Naive B cell (primary cell): ENCODE results near the gene MSH3. TPM values are rescaled to one million over a fixed set of nuclear protein-coding genes. Genes with fewer than 3 reads are reported as not detected.
"Not testable (repeated sequence)": the region's sequence is repeated elsewhere in the genome, so short reads cannot be mapped to it uniquely, and the experiment has no call there.

Experiments
- ATAC-seq, 2 donors: fragments of 150-1000 bp; cut with Tn5 transposase; 2 replicates each; pipeline ENCODE4 v1.10.0; 2021; ENCODE audit warnings: low read depth in 2 of 2, mild to moderate bottlenecking in 2 of 2, moderate library complexity in 2 of 2
- DNase-seq: peaks from one replicate; pipeline ENCODE4 v3.0.0; 2022
- H3K27ac Mint-ChIP-seq, 6 donors: one replicate each; pipeline ENCODE4 v1.8.0; 2020 to 2022; ENCODE audit warnings: mild to moderate bottlenecking in 6 of 6, mixed read lengths in 6 of 6, moderate library complexity in 5 of 6, inconsistent platforms in 2 of 6
- H3K27me3 Mint-ChIP-seq, 3 donors: one replicate each; pipeline ENCODE4 v1.8.0; 2021 to 2022; ENCODE audit warnings: mixed read lengths in 3 of 3, mild to moderate bottlenecking in 1 of 3
- H3K36me3 Mint-ChIP-seq, 2 donors: one replicate each; pipeline ENCODE4 v1.8.0; 2020 to 2022; ENCODE audit warnings: mixed read lengths in 2 of 2, inconsistent platforms in 1 of 2, mild to moderate bottlenecking in 1 of 2
- H3K4me1 Mint-ChIP-seq, 3 donors: one replicate each; pipeline ENCODE4 v1.8.0; 2020 to 2022; ENCODE audit warnings: mixed read lengths in 3 of 3, inconsistent platforms in 1 of 3, mild to moderate bottlenecking in 1 of 3, moderate library complexity in 1 of 3
- H3K4me3 Mint-ChIP-seq, 8 donors: one replicate each; pipeline ENCODE4 v1.8.0; 2020 to 2022; ENCODE audit warnings: mild to moderate bottlenecking in 8 of 8, mixed read lengths in 8 of 8, moderate library complexity in 8 of 8, inconsistent platforms in 2 of 8
- H3K9me3 Mint-ChIP-seq, 7 donors: one replicate each; pipeline ENCODE4 v1.8.0; 2020 to 2022; ENCODE audit warnings: mixed read lengths in 7 of 7, mild to moderate bottlenecking in 5 of 7, inconsistent platforms in 2 of 7, moderate library complexity in 1 of 7
- polyA plus RNA-seq, 6 donors: library from polyadenylated mRNA; unstranded; fragments of 300-500 nt; fragmentation: Illumina TruSeq; gene quantifications; one replicate each; pipeline ENCODE4 v1.2.3, GENCODE V29; 2021; ENCODE audit warnings: low read depth in 6 of 6

Gene MSH3
- polyA plus RNA-seq, 6 donors from 2014 or later, result 12.4 to 14.8 (median 12.9) TPM

DNA sequence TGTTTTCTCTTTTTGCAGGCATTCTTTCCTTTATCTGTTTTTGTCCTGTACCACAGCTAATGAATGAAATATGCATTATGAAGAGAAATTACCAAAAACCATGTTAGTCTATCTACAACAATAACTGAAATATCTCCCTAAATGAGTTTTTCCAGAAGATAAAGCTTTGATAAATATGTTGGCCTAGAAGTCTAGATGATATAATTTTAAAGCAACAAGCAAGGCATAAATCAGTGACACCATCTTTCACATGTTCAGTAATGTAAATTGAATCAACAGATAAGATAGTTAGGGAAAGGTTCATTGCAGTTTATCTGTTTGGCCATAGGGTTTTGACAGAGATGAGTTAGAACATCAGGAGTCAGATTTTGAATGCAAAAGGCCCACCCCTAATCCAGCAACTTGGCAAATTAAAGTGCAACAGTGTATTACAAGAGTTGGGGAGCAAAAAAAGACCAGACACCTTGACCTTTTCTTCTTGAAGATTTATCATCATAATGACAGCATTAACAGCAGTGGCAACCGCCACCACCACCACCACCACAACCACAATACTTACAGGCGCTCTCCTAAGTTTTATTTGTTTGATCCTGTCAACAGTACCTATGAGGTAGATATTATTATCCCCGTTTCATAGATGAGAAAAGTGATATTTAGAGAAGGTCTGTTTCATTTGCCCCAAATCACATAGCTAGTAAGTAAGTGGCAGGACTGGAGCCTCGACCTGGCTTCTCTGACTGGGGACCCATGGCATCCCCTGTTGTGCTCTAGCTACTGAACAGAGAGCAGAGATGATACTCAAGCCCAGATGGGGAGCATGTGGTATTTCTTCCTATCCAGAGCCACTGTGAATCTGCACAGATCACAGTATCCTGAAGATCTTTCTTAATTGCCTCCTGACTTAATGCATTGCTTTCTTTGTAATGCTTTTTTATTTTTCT, 123.2 kb downstream of the MSH3 start:
- Mint-ChIP-seq H3K9me3 (peaks cover 0 to 4% (median 0%) of the 10 kb centered on the region in 7 donors), H3K27ac (no peak overlapping the region), H3K4me3 (no peak overlapping the region), H3K4me1 (no peaks in the 10 kb centered on the region), H3K27me3 (no peaks in the 10 kb centered on the region), H3K36me3 (peaks cover 15 to 37% of the 10 kb centered on the region in 2 donors)
- no peak for ATAC-seq
- DNase-seq, result no peak

DNA sequence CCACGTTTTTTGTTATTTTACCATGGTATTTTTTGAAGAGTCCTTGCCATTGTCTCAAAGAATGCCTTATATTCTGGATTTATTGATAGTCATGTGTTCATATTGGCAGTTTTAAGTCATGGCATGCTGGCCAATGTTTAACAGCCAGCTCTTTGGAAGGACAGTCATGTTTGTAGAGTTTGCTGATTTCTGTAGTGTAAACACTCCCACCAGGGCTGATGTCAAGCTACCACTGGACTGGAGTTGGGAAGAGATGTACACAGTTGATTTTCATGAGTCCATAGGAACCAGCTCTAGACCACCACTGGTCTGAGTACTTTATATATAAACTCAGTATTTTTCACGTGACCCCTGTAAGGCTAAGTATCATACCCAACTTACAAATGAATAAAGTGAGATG, 125.6 kb downstream of the MSH3 start:
- Mint-ChIP-seq H3K36me3 (peaks cover 15 to 34% of the 10 kb centered on the region in 2 donors), H3K4me3 (no peak overlapping the region), H3K9me3 (no peaks in the 10 kb centered on the region), H3K27me3 (no peaks in the 10 kb centered on the region), H3K27ac (no peak overlapping the region), H3K4me1 (no peaks in the 10 kb centered on the region)
- ATAC-seq, result no peak
- no peak for DNase-seq

DNA sequence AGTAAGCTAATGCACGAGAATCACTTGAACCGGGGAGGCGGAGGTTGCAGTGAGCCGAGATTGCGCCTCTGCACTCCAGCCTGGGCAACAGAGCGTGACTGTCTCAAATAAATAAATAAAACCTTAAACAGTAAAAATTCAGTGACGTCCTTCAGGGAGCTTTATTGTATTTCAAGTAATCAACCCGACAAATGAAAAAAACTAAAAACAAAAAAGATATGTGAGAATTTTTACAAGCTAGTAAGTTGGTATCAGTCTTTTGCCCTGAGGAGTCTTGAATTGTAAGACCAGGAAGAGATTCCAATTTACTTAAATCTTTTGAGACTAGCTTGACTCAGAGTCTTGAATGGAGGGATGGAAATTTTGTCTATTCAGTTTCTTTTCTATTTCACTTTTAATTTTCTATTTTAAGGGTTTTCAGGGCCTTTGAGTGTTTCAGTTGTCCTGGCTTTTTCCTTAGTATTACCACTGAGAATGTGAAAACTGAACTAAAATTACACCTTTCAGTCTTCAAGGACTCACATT, 126.4 kb downstream of the MSH3 start:
- DNase-seq (no peak), ATAC-seq (no peak)
- Mint-ChIP-seq H3K36me3 (peaks cover 15 to 34% of the 10 kb centered on the region in 2 donors), H3K27me3 (no peaks in the 10 kb centered on the region), H3K4me3 (no peak overlapping the region), H3K9me3 (peaks cover 0 to 2% (median 0%) of the 10 kb centered on the region in 7 donors), H3K27ac (no peak overlapping the region), H3K4me1 (no peaks in the 10 kb centered on the region)

DNA sequence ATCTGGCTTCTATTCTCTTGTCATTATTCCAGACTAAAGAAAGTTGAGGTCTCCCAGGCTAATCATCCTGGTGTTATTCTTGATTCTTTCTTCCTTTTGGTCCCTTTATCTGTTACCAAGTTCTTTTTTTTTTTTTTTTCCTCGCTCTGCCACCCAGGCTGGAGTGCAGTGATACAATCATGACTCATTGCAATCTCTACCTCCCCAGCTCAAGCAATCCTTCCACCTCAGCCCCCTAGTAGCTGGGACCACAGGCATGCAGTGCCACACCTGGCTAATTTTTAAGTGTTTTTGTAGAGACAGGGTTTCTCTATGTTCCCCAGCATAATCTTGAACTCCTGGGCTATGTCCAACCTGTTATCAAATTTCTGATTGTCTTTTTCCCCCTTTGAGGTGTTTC, 126.9 kb downstream of the MSH3 start:
- Mint-ChIP-seq H3K27me3 (no peaks in the 10 kb centered on the region), H3K4me1 (no peaks in the 10 kb centered on the region), H3K9me3 (peaks cover 0 to 2% (median 0%) of the 10 kb centered on the region in 7 donors), H3K4me3 (no peak overlapping the region), H3K27ac (no peak overlapping the region), H3K36me3 (peaks cover 15 to 30% of the 10 kb centered on the region in 2 donors)
- no peak for ATAC-seq
- DNase-seq, result no peak

DNA sequence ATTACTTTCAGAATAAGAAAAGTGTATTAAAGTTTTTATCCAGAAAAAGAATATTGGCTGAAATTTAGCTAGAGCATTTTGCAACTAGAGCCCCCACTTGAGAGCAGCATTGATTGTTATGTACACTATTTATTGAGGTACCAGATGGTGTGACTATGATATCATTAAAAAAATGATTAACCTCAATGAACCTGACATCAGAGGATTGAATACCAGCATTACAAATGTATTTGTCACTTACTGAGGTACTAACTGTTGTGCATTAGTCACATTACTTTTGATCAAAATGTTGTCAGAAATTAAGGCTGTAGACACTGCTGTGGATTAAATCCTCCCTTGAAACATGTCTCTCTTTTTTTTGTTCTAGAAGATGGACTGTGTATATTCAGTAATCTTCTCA, 128.2 kb downstream of the MSH3 start:
- H3K27me3 Mint-ChIP-seq, result no peaks in the 10 kb centered on the region
- no peaks in the 10 kb centered on the region for H3K4me1 Mint-ChIP-seq
- H3K36me3 Mint-ChIP-seq, result peaks cover 15 to 23% of the 10 kb centered on the region in 2 donors
- H3K9me3 Mint-ChIP-seq, result peaks cover 0 to 2% (median 0%) of the 10 kb centered on the region in 7 donors
- DNase-seq, result no peak
- H3K4me3 Mint-ChIP-seq, result no peak overlapping the region
- no peak overlapping the region for H3K27ac Mint-ChIP-seq
- ATAC-seq, result no peak

DNA sequence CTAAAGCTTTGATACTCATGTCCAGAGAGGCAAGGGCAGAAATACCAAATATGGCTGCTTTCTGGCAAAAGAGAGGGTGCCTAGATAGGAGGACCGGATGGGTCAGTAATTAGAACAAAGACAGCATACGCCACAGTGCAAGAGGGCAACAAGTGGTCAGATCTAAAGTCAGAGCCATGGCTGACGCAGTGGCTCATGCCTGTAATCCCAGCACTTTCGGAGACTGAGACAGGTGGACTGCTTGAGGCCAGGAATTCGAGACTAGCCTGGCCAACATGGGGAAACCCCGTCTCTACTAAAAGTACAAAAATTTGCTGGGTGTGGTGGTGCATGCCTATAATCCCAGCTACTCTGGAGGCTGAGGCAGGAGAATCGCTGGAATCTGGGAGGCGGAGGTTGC, 129.3 kb downstream of the MSH3 start:
- not testable (repeated sequence) for DNase-seq, H3K27me3 Mint-ChIP-seq, H3K4me1 Mint-ChIP-seq, H3K4me3 Mint-ChIP-seq, H3K9me3 Mint-ChIP-seq, ATAC-seq
- H3K27ac Mint-ChIP-seq, result peak overlapping the region in 1 of 6 donors; percentile 69
- peaks cover 15 to 16% of the 10 kb centered on the region in 2 donors for H3K36me3 Mint-ChIP-seq

DNA sequence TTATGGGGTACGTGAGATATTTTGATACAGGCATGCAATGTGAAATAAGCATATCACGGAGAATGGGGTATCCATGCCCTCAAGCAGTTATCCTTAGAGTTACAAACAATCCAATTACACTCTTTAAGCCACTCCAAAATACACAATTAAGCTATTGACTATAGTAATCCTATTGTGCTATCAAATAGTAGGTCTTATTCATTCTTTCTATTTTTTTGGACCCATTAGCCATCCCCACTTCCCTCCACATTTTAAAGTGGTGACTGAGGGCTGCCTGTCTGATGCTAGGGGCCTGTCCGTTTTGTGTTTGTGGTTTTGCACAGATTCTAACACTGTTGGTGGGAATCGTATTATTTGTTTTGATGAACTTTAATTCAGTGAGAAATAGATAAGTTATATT, 130.0 kb downstream of the MSH3 start:
- H3K4me1 Mint-ChIP-seq, result no peaks in the 10 kb centered on the region

DNA sequence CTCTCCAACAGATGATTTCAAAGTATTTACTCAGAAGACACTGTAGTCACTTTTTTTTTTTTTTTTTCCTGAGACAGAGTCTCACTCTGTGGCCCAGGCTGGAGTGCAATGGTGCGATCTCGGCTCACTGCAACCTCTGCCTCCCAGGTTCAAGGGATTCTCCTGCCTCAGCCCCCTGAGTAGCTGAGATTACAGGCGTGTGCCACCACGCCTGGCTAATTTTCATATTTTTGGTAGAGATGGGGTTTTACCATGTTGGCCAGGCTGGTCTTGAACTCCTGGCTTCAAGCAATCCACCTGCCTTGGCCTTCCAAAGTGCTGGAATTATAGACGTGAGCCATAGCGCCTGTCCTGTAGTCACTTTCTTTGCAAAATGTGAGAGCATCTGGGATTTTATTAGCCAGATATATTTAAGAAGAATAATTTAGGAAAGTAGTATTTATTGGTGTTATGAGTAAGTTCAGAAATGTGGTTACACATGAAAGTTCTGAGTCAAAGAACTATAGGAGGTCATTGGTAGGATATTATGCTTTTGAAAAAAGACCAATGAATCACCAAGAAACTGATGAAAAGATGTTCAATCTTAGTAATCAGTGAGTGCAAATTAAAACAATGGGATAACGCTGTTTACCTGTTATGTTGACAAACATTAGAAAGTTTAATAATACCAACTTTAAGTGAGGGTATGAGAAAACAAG, 135.0 kb downstream of the MSH3 start:
- H3K4me1 Mint-ChIP-seq, ATAC-seq, H3K27me3 Mint-ChIP-seq, H3K9me3 Mint-ChIP-seq, H3K4me3 Mint-ChIP-seq, DNase-seq, H3K27ac Mint-ChIP-seq: not testable (repeated sequence)
- peaks cover 8 to 14% of the 10 kb centered on the region in 2 donors for H3K36me3 Mint-ChIP-seq

More for the DNA sequence above, 130.0 kb downstream of the MSH3 start:
- H3K4me3 Mint-ChIP-seq, result no peak overlapping the region
- H3K9me3 Mint-ChIP-seq, result peaks cover 0 to 2% (median 0%) of the 10 kb centered on the region in 7 donors
- no peak for DNase-seq
- no peak for ATAC-seq
- H3K27me3 Mint-ChIP-seq, result no peaks in the 10 kb centered on the region
- H3K36me3 Mint-ChIP-seq, result peaks cover 9 to 16% of the 10 kb centered on the region in 2 donors
- H3K27ac Mint-ChIP-seq, result no peak overlapping the region

DNA sequence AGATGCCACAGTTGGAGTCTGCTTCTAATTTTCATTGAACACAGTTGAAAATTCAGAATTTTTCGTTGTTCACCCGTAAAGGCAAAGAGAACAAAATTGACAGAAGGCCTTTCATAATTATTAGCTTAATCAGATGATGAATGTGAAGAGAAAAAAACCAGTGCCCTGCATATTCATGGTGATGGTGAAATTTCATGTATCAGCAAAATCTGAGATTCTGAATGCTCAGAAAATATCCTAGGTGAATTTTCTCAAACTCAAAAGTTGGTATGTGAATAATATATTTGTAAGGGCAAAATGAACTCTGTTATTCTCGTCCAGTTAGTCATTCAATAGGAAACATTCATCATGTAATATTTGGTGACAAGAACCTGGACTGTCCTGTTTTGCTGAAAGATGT, 136.2 kb downstream of the MSH3 start:
- H3K36me3 Mint-ChIP-seq, result peaks cover 8 to 14% of the 10 kb centered on the region in 2 donors
- H3K4me1 Mint-ChIP-seq, result no peaks in the 10 kb centered on the region
- ATAC-seq (no peak), DNase-seq (no peak)
- H3K4me3 Mint-ChIP-seq, result no peak overlapping the region
- no peaks in the 10 kb centered on the region for H3K27me3 Mint-ChIP-seq
- H3K27ac Mint-ChIP-seq, result no peak overlapping the region
- peaks cover 0 to 1% (median 0%) of the 10 kb centered on the region in 7 donors for H3K9me3 Mint-ChIP-seq

DNA sequence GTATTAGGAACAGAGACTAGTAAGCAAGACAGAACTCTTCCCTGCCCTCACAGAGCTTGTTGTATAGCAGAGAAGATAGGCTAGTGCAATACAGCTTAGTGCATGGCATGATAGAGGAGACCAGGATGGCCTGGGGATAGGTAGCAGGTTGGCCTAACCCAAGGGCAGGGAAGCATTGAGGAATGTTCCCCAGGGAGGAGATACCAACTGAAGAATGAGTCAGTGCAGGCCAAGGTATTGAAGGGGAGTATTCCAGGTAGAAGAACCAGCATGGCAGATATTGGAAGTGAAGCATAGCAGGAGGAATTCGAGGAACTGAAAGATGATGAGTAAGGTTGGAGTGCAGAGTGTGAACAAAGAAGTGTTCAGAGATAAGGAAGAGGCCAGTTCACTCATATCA, 138.9 kb downstream of the MSH3 start:
- Mint-ChIP-seq H3K9me3 (no peaks in the 10 kb centered on the region), H3K4me1 (no peaks in the 10 kb centered on the region), H3K27ac (no peak overlapping the region), H3K27me3 (no peaks in the 10 kb centered on the region), H3K4me3 (no peak overlapping the region), H3K36me3 (peaks cover 14 to 17% of the 10 kb centered on the region in 2 donors)
- DNase-seq (no peak), ATAC-seq (no peak)

DNA sequence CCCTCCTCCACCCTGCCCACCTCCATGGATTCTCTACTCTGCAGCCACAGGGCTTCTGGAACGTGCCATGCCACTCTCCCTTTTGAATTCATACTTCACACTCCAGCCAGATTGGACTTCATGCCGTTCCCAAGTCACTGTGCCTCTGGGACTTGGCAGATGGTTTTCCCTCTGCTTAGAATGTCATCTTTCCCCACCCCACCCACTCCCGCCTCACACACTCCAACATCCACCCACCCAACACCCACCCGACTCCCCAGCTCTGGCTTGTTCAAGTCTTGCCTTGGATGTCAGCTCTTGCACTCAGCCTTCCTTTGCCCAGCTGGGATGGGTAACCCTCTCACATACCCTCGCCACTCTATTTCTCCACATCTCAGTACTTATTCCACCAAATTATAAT, 142.4 kb downstream of the MSH3 start:
- peaks cover 8 to 33% of the 10 kb centered on the region in 2 donors for H3K36me3 Mint-ChIP-seq
- peak overlapping the region in 1 of 6 donors; percentile 44 for H3K27ac Mint-ChIP-seq
- no peak for ATAC-seq
- H3K4me1 Mint-ChIP-seq, result no peaks in the 10 kb centered on the region
- peaks cover 0 to 2% (median 0%) of the 10 kb centered on the region in 7 donors for H3K9me3 Mint-ChIP-seq
- DNase-seq, result no peak
- no peaks in the 10 kb centered on the region for H3K27me3 Mint-ChIP-seq
- no peak overlapping the region for H3K4me3 Mint-ChIP-seq

DNA sequence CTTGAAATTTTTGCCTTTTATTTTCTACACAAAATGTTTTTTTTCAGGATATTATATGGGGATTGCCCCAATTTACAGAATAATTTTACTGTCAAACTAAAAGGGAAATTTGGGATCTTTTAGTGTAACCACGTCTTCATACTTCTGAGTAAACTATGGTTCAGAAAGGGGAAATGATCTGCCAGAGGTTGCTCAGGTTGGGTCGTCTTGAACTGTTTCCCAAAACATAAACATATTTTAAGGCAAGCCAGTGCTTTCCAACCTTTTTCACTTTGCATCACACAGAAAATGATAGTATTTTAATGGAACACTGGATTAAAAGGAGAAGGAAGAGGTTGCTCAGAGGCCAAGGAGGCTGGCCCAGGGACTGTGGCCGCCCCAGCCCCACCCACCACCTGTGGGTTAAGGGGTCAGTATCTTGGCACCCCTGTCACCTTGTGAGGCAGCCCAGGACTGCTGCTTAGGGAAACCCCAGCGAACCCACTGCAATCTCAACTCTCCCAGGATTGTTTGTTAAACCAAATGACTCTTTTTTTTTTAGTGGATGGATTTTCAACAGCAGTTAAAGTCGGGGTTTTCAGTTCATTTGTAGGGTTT, 143.1 kb downstream of the MSH3 start:
- Mint-ChIP-seq H3K4me3 (no peak overlapping the region), H3K9me3 (peaks cover 0 to 4% (median 0%) of the 10 kb centered on the region in 7 donors), H3K4me1 (no peaks in the 10 kb centered on the region), H3K27me3 (no peaks in the 10 kb centered on the region), H3K36me3 (peaks cover 12 to 35% of the 10 kb centered on the region in 2 donors), H3K27ac (no peak overlapping the region)
- DNase-seq (no peak), ATAC-seq (no peak)

DNA sequence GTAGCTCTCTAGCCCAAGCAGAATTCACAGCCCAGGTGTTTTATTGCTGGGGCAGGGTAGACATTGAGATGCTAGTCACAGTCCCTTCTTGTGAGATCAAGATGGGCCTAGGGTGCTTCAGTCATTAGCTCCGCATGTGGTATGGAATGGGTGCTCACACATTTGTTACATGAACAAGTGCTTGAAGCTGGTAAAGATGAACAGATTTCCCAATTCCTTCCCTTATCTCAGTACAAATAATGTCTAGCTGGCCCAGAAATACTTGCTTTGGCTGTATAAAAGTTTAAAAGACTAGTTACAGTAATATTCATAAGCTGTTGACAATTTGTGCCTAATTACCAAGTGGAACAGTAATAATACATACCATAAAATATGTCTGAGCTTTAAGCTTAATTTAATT, 143.7 kb downstream of the MSH3 start:
- no peak overlapping the region for H3K27ac Mint-ChIP-seq
- ATAC-seq (no peak), DNase-seq (no peak)
- H3K27me3 Mint-ChIP-seq, result no peaks in the 10 kb centered on the region
- peaks cover 18 to 41% of the 10 kb centered on the region in 2 donors for H3K36me3 Mint-ChIP-seq
- H3K4me3 Mint-ChIP-seq, result no peak overlapping the region
- H3K9me3 Mint-ChIP-seq, result peaks cover 0 to 4% (median 0%) of the 10 kb centered on the region in 7 donors
- H3K4me1 Mint-ChIP-seq, result no peaks in the 10 kb centered on the region
